Spleen (tissue), 11 donors: ENCODE results near the gene FAM210A. TPM values are rescaled to one million over a fixed set of nuclear protein-coding genes. Genes with fewer than 3 reads are reported as not detected.
A peak's percentile ranks its signal among the peaks of the same experiment; 100 is the strongest.

Experiments
- DNase-seq: peaks from one replicate; pipeline ENCODE4 v3.0.0-alpha.2; 2020
- H3K27ac ChIP-seq, 8 donors: fragments of 200-600 bp; sonication (generic) in 7 of 8; 1 replicate in 4 of 8; 2 replicates in 4 of 8; pipeline versions ENCODE4 v1.5.0 to v1.8.0; 2016 to 2021; ENCODE audit warnings: inconsistent platforms in 4 of 8, mild to moderate bottlenecking in 4 of 8, moderate library complexity in 1 of 8
- H3K27me3 ChIP-seq, 7 donors: fragments of 200-600 bp; sonication (generic) in 6 of 7; replicated peaks in 1 of 7; 1 replicate in 4 of 7; 2 replicates in 3 of 7; pipeline versions ENCODE4 v1.5.0 to v1.8.0; 2016 to 2021; ENCODE audit warnings: inconsistent platforms in 3 of 7, mild to moderate bottlenecking in 1 of 7
- H3K36me3 ChIP-seq, 6 donors: fragments of 200-600 bp; sonication (generic) in 5 of 6; 1 replicate in 4 of 6; 2 replicates in 2 of 6; pipeline versions ENCODE4 v1.5.0 to v1.8.0; 2016 to 2021; ENCODE audit warnings: inconsistent platforms in 2 of 6
- H3K4me1 ChIP-seq, 6 donors: fragments of 200-600 bp; sonication (generic) in 5 of 6; 1 replicate in 3 of 6; 2 replicates in 3 of 6; pipeline versions ENCODE4 v1.5.0 to v1.8.0; 2016 to 2021; ENCODE audit warnings: inconsistent platforms in 3 of 6
- H3K4me3 ChIP-seq, 8 donors: fragments of 200-600 bp; sonication (generic) in 7 of 8; 1 replicate in 4 of 8; 2 replicates in 4 of 8; pipeline versions ENCODE4 v1.5.0 to v1.8.0; 2016 to 2021; ENCODE audit warnings: inconsistent platforms in 4 of 8, mild to moderate bottlenecking in 4 of 8, moderate library complexity in 2 of 8
- H3K9me3 ChIP-seq, 8 donors: fragments of 200-600 bp; sonication (generic) in 7 of 8; 1 replicate in 4 of 8; 2 replicates in 4 of 8; pipeline versions ENCODE4 v1.5.0 to v1.8.0; 2016 to 2021; ENCODE audit warnings: inconsistent platforms in 4 of 8
- POLR2A ChIP-seq, 3 donors: fragments of 450-650 bp; IDR thresholded peaks; one replicate each; pipeline ENCODE4 v1.5.1; 2017; ENCODE audit warnings: antibody characterized with exemption in 3 of 3, mild to moderate bottlenecking in 1 of 3
- POLR2AphosphoS5 ChIP-seq, 3 donors: sonication (generic); formaldehyde crosslinking; IDR thresholded peaks; one replicate each; pipeline ENCODE4 v1.5.1; 2017; ENCODE audit warnings: antibody characterized with exemption in 3 of 3
- WGBS, 5 donors: extraction: QIAGEN DNeasy Blood & Tissue Kit in 3 of 5; methylation state at CpG; one replicate each; pipeline versions ENCODE4 v1.1.5 to v1.1.7; 2013 to 2018; 5-methylcytosine and 5-hydroxymethylcytosine counted together
- intact Hi-C: fragments of 100-400 bp; cut with DNase I; formaldehyde crosslinking; loops from one replicate; pipeline ENCODE4 v1.15.0; 2023; ENCODE audit warnings: low total_unique reads
- polyA plus RNA-seq, 3 donors: library from polyadenylated mRNA; stranded (reverse); fragments of 200-250 nt; gene quantifications; one replicate each; pipeline ENCODE4 v1.2.1, GENCODE V29; 2013
- total RNA-seq, 7 donors: library from RNA; depleted of rRNA in 3 of 7; stranded (reverse); fragments of >200 nt in 3 of 7; fragmentation: NEBNext Ultra II Directional in 4 of 7; extraction: Animal tissue kit (Norgen Biotek cat#: 25700) in 4 of 7; gene quantifications; one replicate each; pipeline versions ENCODE4 v1.1.0 to v1.2.1, GENCODE V29; 2016 to 2021
- TF ChIP-seq, protein P1 (sequence below), 11 experiments: fragments of 200-600 bp in 7 of 11; fragments of 450-650 bp in 4 of 11; sonication (generic) in 4 of 11; IDR thresholded peaks in 8 of 11; conservative IDR thresholded peaks in 3 of 11; 1 replicate in 7 of 11; 2 replicates in 4 of 11; pipeline versions ENCODE4 v1.4.0 to v1.8.0; 2016 to 2021; ENCODE audit warnings: antibody characterized with exemption in 11 of 11, inconsistent platforms in 4 of 11, mild to moderate bottlenecking in 1 of 11
- donor health status: healthy with polysubstance abuse.
- donor health status: DM: no; HTN: no; CAD: no; lungs with moderate emphysema.
- donor health status: DM: no; HTN: no; CAD: no.
- donor health status: Bipolar disorder and iron deficiency.
- donor health status: healthy.
- donor health status: DM: no; HTN: no; CAD: no.
- donor health status: DM: yes; HTN: yes; CAD: no.

Gene FAM210A
- total and polyA plus RNA-seq, 10 donors: 2.7 to 16.2 (median 8.7) TPM

DNA sequence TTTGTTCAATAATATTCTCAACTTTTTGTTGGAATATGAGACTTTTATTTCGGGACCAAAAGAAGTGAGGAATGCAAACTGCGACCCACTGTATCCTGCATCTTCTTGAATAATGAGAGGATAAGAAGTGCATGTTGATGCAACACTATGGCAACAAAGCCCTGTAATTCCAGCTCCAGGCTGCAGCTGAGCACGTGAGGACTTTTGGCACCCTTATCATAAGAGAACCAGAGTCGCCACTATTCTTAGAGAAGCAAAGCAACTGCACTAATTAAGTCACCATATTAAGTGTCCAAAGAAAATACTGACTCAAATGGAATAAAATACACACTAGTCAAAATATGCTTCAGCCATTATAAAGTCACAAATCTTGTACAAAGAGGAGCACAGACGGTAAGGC lies 65.8 kb downstream of the FAM210A start:
- peaks cover 0 to 15% (median 0%) of the 10 kb centered on the region in 6 donors for H3K36me3 ChIP-seq
- WGBS, 5 donors: 71 to 97% (median 86%) methylated on average over 5 of the region's 5 CpGs
- no peak for DNase-seq

DNA sequence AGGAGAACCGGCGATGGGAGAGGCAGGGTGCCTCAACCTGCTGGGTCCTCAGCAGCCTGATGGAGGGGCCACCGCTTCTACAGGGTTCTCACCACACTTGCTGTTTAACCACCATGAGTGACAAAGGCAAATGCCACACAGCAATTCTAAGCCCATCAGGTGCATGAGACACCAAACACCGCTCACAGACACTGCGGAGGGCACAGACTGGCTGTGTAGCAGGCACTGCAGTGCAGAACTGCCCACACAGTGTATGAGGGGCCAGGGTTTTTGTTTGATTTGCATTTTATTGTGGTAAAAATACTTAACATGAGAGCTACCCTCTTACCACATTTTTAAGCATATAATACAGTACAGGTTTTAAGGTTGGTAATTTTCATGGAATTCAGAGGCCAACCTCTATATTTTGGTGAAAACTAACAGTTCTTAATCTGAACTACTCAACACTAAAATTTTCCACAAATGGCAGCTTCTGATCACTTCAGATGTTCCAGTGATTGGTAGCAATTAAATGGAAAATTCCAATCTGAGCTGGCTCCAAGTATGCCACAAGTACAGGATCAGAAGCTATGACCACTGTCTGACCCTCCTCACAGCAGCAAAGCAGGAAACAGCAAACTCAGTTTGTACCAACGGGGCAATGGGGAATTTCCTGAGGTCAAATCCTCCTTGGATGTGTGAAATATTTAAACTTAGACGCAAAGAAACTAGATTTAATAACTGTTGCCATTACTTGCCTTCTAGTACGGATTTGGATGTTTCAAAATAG lies 67.7 kb downstream of the FAM210A start:
- WGBS, 5 donors: 72 to 93% (median 83%) methylated on average over 8 of the region's 8 CpGs
- intact Hi-C loops: no loop called here

More for the DNA sequence above, 65.8 kb downstream of the FAM210A start:
- H3K4me1 ChIP-seq: peaks cover 0 to 17% (median 6%) of the 10 kb centered on the region in 6 donors
- no peak for TF ChIP-seq POLR2A (IDR thresholded peaks at IDR 0.05)
- no peak for TF ChIP-seq POLR2AphosphoS5 (IDR thresholded peaks at IDR 0.05)
- TF ChIP-seq, protein P1, sequence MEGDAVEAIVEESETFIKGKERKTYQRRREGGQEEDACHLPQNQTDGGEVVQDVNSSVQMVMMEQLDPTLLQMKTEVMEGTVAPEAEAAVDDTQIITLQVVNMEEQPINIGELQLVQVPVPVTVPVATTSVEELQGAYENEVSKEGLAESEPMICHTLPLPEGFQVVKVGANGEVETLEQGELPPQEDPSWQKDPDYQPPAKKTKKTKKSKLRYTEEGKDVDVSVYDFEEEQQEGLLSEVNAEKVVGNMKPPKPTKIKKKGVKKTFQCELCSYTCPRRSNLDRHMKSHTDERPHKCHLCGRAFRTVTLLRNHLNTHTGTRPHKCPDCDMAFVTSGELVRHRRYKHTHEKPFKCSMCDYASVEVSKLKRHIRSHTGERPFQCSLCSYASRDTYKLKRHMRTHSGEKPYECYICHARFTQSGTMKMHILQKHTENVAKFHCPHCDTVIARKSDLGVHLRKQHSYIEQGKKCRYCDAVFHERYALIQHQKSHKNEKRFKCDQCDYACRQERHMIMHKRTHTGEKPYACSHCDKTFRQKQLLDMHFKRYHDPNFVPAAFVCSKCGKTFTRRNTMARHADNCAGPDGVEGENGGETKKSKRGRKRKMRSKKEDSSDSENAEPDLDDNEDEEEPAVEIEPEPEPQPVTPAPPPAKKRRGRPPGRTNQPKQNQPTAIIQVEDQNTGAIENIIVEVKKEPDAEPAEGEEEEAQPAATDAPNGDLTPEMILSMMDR (IDR thresholded peaks at IDR 0.05 in 8 of 11, conservative IDR thresholded peaks at IDR 0.05 in 3 of 11): no peak
- H3K27me3 ChIP-seq: no peaks in the 10 kb centered on the region
- no peaks in the 10 kb centered on the region for H3K9me3 ChIP-seq
- H3K4me3 ChIP-seq: no peak overlapping the region
- intact Hi-C loops: no loop called here
- no peak overlapping the region for H3K27ac ChIP-seq

DNA sequence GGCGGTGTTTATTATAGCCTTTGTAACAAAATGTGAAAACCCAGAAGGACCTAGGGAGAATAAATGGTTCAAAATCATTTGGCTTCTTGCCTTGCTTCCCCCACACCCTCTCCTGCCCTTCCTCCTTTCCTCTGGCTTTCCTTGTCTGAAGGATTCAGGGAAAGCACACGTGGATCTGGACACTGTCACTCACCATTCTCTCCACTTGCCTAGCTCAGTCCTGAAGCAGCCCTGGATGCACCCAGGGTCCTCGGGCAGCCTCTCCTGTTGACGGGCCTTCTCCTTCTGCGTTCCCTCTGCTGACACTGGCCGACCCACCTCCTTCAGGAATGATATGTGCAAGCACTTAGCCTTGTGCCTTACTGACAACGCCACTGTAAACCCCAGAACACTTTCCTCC lies 68.4 kb downstream of the FAM210A start:
- Histone ChIP-seq H3K27me3 (no peaks in the 10 kb centered on the region), H3K27ac (peak overlapping the region in 1 of 8 donors; percentile 35), H3K36me3 (no peaks in the 10 kb centered on the region), H3K4me1 (peaks cover 0 to 15% (median 6%) of the 10 kb centered on the region in 6 donors), H3K9me3 (no peaks in the 10 kb centered on the region), H3K4me3 (no peak overlapping the region)
- intact Hi-C loops: no loop called here
- 65 to 81% (median 77%) methylated on average over 7 of the region's 7 CpGs for WGBS, 5 donors
- TF ChIP-seq POLR2A (IDR thresholded peaks at IDR 0.05): no peak
- TF ChIP-seq, protein P1 (IDR thresholded peaks at IDR 0.05 in 8 of 11, conservative IDR thresholded peaks at IDR 0.05 in 3 of 11): no peak
- TF ChIP-seq POLR2AphosphoS5 (IDR thresholded peaks at IDR 0.05): no peak
- DNase-seq: no peak

More for the DNA sequence above, 67.7 kb downstream of the FAM210A start:
- Histone ChIP-seq H3K36me3 (peaks cover 0 to 6% (median 0%) of the 10 kb centered on the region in 6 donors), H3K9me3 (no peaks in the 10 kb centered on the region), H3K4me1 (peaks cover 0 to 15% (median 6%) of the 10 kb centered on the region in 6 donors), H3K27ac (peak overlapping the region in 1 of 8 donors; percentile 35), H3K4me3 (no peak overlapping the region), H3K27me3 (no peaks in the 10 kb centered on the region)
- TF ChIP-seq, protein P1 (IDR thresholded peaks at IDR 0.05 in 8 of 11, conservative IDR thresholded peaks at IDR 0.05 in 3 of 11): no peak
- TF ChIP-seq POLR2A (IDR thresholded peaks at IDR 0.05): no peak
- no peak for TF ChIP-seq POLR2AphosphoS5 (IDR thresholded peaks at IDR 0.05)
- DNase-seq: no peak

DNA sequence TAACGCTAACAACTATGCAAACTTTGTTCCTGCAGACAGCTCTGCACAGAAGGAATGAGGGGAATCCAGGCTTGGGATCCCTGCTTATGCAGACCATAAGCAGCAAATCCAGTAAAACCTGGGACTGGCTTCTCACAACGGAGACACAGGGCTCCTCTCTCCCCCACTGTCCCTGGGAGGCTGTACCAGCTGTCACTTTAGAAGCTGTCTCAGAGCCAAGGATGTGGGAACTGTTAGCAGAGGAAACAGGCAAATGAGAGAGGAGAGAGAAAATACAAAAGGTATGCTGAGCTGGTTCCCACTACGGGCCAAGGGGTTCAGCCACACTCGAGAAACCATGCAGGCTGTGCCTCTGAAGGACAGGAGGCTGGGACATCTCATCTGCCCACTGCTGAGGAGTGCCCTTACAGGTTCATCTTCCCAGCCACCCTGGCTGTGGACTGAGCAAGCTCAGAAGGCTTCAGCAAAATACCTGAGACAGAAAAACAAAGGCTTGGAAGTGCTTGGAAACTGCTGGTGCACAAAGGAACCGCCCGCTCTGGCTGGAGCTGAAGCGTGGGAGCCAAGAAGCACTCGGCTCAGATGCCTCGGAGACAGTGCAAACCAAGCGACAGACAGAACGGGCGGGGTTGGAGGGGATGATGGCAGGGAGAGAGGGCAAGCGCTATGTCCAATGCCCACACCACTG lies 72.5 kb downstream of the FAM210A start:
- Histone ChIP-seq H3K4me3 (no peak overlapping the region), H3K27me3 (no peaks in the 10 kb centered on the region), H3K27ac (no peak overlapping the region), H3K9me3 (no peaks in the 10 kb centered on the region), H3K36me3 (no peaks in the 10 kb centered on the region), H3K4me1 (peaks cover 0 to 11% (median 4%) of the 10 kb centered on the region in 6 donors)
- no peak for TF ChIP-seq POLR2A (IDR thresholded peaks at IDR 0.05)
- TF ChIP-seq, protein P1 (IDR thresholded peaks at IDR 0.05 in 8 of 11, conservative IDR thresholded peaks at IDR 0.05 in 3 of 11): no peak
- no peak for TF ChIP-seq POLR2AphosphoS5 (IDR thresholded peaks at IDR 0.05)
- intact Hi-C loops: no loop called here
- DNase-seq: no peak
- WGBS, 5 donors: 74 to 84% (median 80%) methylated on average over 13 of the region's 13 CpGs
